ENCODE data around the gene FMR1.

DNA sequence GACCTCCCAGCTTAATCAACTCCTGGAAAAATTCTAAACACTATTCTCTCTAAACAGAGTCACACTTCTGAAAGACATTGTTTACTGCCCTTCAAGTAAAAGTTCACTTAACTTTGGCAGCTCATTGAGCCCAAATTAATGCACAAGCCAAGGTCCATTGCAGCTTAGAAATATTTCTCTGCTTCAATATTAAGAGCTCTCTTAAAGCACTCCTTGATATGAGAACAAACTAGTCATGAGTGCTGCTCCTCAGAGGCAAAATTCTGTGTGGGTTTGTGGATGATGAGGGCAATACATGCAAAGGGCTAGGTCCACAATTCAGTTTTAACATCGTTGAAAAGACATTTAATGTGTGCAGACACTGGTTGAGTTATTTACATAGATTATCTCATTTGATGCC is 12.8 kb upstream of the FMR1 start:
- TF ChIP-seq POLR2AphosphoS2 (conservative IDR thresholded peaks at IDR 0.05; ENCODE audit: low read length) (no peak), POLR2A (IDR thresholded peaks at IDR 0.05; ENCODE audit: low read length) (no peak), CEBPB (IDR thresholded peaks at IDR 0.05) (no peak), ZSCAN20 (CRISPR knock-in tag; IDR thresholded peaks at IDR 0.05) (no peak), USF2 (IDR thresholded peaks at IDR 0.05) (no peak), EP300 (IDR thresholded peaks at IDR 0.05) (no peak), RNF2 (IDR thresholded peaks at IDR 0.05; ENCODE audit: borderline replicate concordance, low read depth) (no peak), NR3C1 (IDR thresholded peaks at IDR 0.05) (no peak), HOXA7 (CRISPR knock-in tag; IDR thresholded peaks at IDR 0.05) (no peak), MAFK (IDR thresholded peaks at IDR 0.05; ENCODE audit: partially characterized antibody) (no peak), ZFP36 (IDR thresholded peaks at IDR 0.05; ENCODE audit: borderline replicate concordance, partially characterized antibody) (no peak)
- TF ChIP-seq, protein P1, sequence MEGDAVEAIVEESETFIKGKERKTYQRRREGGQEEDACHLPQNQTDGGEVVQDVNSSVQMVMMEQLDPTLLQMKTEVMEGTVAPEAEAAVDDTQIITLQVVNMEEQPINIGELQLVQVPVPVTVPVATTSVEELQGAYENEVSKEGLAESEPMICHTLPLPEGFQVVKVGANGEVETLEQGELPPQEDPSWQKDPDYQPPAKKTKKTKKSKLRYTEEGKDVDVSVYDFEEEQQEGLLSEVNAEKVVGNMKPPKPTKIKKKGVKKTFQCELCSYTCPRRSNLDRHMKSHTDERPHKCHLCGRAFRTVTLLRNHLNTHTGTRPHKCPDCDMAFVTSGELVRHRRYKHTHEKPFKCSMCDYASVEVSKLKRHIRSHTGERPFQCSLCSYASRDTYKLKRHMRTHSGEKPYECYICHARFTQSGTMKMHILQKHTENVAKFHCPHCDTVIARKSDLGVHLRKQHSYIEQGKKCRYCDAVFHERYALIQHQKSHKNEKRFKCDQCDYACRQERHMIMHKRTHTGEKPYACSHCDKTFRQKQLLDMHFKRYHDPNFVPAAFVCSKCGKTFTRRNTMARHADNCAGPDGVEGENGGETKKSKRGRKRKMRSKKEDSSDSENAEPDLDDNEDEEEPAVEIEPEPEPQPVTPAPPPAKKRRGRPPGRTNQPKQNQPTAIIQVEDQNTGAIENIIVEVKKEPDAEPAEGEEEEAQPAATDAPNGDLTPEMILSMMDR (IDR thresholded peaks at IDR 0.05): no peak
- TF ChIP-seq, protein P2, sequence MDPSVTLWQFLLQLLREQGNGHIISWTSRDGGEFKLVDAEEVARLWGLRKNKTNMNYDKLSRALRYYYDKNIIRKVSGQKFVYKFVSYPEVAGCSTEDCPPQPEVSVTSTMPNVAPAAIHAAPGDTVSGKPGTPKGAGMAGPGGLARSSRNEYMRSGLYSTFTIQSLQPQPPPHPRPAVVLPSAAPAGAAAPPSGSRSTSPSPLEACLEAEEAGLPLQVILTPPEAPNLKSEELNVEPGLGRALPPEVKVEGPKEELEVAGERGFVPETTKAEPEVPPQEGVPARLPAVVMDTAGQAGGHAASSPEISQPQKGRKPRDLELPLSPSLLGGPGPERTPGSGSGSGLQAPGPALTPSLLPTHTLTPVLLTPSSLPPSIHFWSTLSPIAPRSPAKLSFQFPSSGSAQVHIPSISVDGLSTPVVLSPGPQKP (IDR thresholded peaks at IDR 0.05; ENCODE audit: low read depth, low read length): no peak

Data from A549 (cell line).